IPS-NIHi7 (cell line): ENCODE measurements around the gene NFKBIL1.

ENCODE experiments used
- DNase-seq: peaks from one replicate; pipeline ENCODE4 v3.0.0; 2012; ENCODE audit warnings: mixed read lengths; ENCODE audit errors: extremely low spot score

The NFKBIL1 gene

GRCh38 chr6:31559958-31560696 lies 12.7 kb downstream of the NFKBIL1 start:
- no peak for DNase-seq

- DNase-seq, result no peak
Measured at GRCh38 chr6:31560697-31561058, 13.3 kb downstream of the NFKBIL1 start.

- no peak for DNase-seq
Measured at GRCh38 chr6:31567531-31568370, 20.3 kb downstream of the NFKBIL1 start.

- DNase-seq, result no peak
Measured at GRCh38 chr6:31568537-31568961, 21.1 kb downstream of the NFKBIL1 start.

DNA sequence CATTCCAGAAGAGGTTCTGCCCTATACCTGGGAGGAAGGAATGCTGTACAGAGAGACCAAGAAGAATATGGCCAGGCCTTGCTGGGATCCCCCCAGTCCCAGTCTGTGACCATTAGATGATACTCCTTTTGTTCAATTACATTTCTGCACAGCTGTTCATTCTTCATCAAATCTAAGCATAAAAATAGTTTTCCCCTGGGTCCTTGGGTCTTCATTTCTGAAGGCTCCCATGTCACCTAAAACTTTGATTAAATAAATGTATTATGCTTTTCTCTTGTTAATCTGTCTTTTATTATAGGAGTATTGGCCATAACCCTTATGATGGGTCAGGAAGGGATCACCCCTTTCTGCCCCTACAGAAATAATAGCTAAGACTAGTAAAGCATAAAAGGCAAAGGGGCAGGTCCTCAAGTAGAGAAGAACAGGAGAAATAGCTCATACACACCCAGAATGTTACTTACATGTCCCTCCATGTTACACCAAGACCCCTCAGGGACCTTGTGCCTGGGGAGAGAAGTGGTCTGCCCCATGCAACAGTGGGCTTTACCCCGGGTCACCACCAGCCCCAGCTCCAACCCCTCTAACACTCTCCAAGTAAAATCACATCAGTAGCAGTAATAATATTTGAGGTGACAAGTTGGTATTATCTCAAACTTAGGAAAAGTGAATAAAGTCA lies 22.6 kb downstream of the NFKBIL1 start:
- no peak for DNase-seq

DNA sequence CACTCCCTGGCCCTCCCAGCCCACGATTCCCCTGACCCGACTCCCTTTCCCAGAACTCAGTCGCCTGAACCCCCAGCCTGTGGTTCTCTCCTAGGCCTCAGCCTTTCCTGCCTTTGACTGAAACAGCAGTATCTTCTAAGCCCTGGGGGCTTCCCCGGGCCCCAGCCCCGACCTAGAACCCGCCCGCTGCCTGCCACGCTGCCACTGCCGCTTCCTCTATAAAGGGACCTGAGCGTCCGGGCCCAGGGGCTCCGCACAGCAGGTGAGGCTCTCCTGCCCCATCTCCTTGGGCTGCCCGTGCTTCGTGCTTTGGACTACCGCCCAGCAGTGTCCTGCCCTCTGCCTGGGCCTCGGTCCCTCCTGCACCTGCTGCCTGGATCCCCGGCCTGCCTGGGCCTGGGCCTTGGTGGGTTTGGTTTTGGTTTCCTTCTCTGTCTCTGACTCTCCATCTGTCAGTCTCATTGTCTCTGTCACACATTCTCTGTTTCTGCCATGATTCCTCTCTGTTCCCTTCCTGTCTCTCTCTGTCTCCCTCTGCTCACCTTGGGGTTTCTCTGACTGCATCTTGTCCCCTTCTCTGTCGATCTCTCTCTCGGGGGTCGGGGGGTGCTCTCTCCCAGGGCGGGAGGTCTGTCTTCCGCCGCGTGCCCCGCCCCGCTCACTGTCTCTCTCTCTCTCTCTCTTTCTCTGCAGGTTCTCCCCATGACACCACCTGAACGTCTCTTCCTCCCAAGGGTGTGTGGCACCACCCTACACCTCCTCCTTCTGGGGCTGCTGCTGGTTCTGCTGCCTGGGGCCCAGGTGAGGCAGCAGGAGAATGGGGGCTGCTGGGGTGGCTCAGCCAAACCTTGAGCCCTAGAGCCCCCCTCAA lies 24.9 kb downstream of the NFKBIL1 start, which contains the start of gene LTA:
LTA (plus strand) TSS at position 249 of the 871 bp plus-strand sequence; CDS start at position 703, 454 bp downstream.
- no peak for DNase-seq

DNA sequence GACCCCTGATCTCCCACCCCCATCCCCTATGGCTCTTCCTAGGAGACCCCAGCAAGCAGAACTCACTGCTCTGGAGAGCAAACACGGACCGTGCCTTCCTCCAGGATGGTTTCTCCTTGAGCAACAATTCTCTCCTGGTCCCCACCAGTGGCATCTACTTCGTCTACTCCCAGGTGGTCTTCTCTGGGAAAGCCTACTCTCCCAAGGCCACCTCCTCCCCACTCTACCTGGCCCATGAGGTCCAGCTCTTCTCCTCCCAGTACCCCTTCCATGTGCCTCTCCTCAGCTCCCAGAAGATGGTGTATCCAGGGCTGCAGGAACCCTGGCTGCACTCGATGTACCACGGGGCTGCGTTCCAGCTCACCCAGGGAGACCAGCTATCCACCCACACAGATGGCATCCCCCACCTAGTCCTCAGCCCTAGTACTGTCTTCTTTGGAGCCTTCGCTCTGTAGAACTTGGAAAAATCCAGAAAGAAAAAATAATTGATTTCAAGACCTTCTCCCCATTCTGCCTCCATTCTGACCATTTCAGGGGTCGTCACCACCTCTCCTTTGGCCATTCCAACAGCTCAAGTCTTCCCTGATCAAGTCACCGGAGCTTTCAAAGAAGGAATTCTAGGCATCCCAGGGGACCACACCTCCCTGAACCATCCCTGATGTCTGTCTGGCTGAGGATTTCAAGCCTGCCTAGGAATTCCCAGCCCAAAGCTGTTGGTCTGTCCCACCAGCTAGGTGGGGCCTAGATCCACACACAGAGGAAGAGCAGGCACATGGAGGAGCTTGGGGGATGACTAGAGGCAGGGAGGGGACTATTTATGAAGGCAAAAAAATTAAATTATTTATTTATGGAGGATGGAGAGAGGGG lies 26.1 kb downstream of the NFKBIL1 start:
- no peak for DNase-seq

DNA sequence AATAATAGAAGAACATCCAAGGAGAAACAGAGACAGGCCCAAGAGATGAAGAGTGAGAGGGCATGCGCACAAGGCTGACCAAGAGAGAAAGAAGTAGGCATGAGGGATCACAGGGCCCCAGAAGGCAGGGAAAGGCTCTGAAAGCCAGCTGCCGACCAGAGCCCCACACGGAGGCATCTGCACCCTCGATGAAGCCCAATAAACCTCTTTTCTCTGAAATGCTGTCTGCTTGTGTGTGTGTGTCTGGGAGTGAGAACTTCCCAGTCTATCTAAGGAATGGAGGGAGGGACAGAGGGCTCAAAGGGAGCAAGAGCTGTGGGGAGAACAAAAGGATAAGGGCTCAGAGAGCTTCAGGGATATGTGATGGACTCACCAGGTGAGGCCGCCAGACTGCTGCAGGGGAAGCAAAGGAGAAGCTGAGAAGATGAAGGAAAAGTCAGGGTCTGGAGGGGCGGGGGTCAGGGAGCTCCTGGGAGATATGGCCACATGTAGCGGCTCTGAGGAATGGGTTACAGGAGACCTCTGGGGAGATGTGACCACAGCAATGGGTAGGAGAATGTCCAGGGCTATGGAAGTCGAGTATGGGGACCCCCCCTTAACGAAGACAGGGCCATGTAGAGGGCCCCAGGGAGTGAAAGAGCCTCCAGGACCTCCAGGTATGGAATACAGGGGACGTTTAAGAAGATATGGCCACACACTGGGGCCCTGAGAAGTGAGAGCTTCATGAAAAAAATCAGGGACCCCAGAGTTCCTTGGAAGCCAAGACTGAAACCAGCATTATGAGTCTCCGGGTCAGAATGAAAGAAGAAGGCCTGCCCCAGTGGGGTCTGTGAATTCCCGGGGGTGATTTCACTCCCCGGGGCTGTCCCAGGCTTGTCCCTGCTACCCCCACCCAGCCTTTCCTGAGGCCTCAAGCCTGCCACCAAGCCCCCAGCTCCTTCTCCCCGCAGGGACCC lies 27.0 kb downstream of the NFKBIL1 start:
- peak; percentile 44 for DNase-seq

DNA sequence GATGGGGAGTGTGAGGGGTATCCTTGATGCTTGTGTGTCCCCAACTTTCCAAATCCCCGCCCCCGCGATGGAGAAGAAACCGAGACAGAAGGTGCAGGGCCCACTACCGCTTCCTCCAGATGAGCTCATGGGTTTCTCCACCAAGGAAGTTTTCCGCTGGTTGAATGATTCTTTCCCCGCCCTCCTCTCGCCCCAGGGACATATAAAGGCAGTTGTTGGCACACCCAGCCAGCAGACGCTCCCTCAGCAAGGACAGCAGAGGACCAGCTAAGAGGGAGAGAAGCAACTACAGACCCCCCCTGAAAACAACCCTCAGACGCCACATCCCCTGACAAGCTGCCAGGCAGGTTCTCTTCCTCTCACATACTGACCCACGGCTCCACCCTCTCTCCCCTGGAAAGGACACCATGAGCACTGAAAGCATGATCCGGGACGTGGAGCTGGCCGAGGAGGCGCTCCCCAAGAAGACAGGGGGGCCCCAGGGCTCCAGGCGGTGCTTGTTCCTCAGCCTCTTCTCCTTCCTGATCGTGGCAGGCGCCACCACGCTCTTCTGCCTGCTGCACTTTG lies 28.0 kb downstream of the NFKBIL1 start, which contains the start of gene TNF:
TNF (plus strand) TSS at position 231 of the 567 bp plus-strand sequence; CDS start at position 408, 177 bp downstream.
- DNase-seq, result no peak

GRCh38 chr6:31575952-31576685 lies 28.7 kb downstream of the NFKBIL1 start:
- DNase-seq, result no peak

- no peak for DNase-seq
Measured at GRCh38 chr6:31576897-31577578, 29.6 kb downstream of the NFKBIL1 start.

- DNase-seq, result no peak
Measured at GRCh38 chr6:31577579-31577966, 30.2 kb downstream of the NFKBIL1 start.

GRCh38 chr6:31578184-31579118 lies 31.0 kb downstream of the NFKBIL1 start:
- DNase-seq, result peak; percentile 67

GRCh38 chr6:31579119-31579505 lies 31.7 kb downstream of the NFKBIL1 start:
- no peak for DNase-seq

DNA sequence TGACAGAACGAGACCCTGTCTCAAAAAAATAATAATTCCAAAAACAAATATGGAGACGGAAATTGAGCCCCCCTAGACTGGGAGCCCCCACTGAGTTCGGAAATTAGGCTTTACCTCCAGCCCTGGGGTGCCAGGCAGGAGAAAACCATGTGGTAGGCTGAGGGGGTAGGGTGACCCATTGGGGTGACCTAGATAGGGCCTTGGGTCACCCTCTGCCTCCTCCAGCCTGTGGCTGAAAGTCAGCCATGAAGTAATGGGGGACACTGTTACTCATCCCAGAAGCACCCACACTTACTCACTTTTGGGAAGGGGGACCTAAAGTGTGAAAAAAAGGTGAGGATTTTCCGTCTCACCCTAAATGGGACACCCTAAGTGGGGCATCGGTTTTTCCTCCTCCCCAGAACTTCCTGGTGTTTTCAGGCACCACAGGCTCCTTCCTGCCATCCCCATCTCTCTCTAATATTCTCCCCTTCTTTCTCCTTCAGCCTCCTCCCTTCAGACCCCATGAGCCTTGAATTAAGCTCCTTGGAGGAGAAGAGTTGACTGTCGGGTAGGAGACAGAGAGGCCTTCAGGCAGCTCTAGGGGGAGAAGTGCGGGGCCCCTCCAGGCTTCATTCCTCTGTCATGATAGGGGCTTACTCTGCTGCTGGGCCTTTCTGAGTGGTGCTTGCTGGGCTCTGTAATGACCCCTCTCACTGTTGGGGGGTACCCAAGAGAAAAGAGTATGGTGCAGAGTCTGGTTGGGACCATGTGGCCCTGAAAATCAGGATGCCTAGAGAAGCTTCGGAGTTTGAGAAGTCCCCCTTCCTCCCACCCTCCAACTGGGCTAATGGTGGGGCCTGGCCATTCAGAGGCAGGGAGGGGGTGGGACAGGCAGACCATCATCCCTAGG lies 32.4 kb downstream of the NFKBIL1 start:
- DNase-seq, result no peak

DNA sequence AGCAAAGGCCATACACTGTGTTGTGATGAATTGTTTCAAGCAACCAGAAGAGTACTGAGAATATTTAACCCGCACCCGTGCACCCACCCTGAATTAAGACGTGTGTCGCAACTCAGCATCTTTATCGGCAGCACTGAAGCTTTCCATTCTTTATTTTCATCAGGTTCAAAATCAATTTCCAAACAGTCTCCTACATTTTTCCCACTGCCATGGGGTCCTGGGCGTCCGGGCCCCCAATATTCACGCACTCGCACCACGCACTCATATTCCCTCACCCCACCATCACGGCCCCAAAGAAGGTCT lies 33.0 kb downstream of the NFKBIL1 start:
- no peak for DNase-seq
